HCT116 (cell line): ENCODE results near the gene MYO1A. TPM values are rescaled to one million over a fixed set of nuclear protein-coding genes. Genes with fewer than 3 reads are reported as not detected.

Experiments used
- ATAC-seq: fragments of 200-7000 bp; cut with Tn5 transposase; 2 replicates; pipeline ENCODE4 v1.9.1; 2020; ENCODE audit warnings: mild to moderate bottlenecking, moderate library complexity
- BruUV-seq: library from RNA; stranded (reverse); fragments of 400-500 nt; replicated peaks from 2 replicates; lab custom pipeline; 2021; lab: Mats Ljungman, UMichigan
- CTCF ChIA-PET: fragments of 300-600 bp; sonication (Branson Sonifier 250); formaldehyde crosslinking; loops from one replicate; lab custom pipeline; 2021; ENCODE audit warnings: antibody characterized with exemption; lab: Charles Lee
- POLR2A ChIA-PET: fragments of 300-600, 350-600 bp; sonication (Branson Sonifier 250); formaldehyde crosslinking; loops from one replicate; lab custom pipeline; 2021; ENCODE audit warnings: antibody characterized with exemption; lab: Charles Lee
- RAD21 ChIA-PET, 2 experiments: fragments of 300-600 bp; sonication (Branson Sonifier 250); formaldehyde crosslinking; loops; one replicate each; lab custom pipeline; 2023; ENCODE audit warnings: low total read pairs in 2 of 2; ENCODE audit not compliant: uncharacterized antibody in 2 of 2, unreplicated experiment in 2 of 2, low non-redundant PET in 1 of 2; lab: Charles Lee
- DNase-seq: peaks from one replicate; pipeline ENCODE4 v3.0.0-alpha.2; 2010; ENCODE audit warnings: low read depth, low spot score
- H2AFZ ChIP-seq: fragments of 200-600 bp; shearing (Covaris generic), sonication (generic); 2 replicates; pipeline ENCODE4 v1.6.1; 2017; ENCODE audit warnings: low read depth, mixed run types, mixed read lengths, antibody characterized with exemption, low read length; ENCODE audit not compliant: poor library complexity, severe bottlenecking
- H3K27ac ChIP-seq: 2 replicates; pipeline ENCODE4 v1.5.1; 2012; ENCODE audit warnings: low read depth, low read length
- H3K27me3 ChIP-seq: fragments of 200-600 bp; sonication (generic); 2 replicates; pipeline ENCODE4 v1.6.1; 2016; ENCODE audit warnings: mixed run types, low read length, mixed read lengths; ENCODE audit not compliant: insufficient read depth
- H3K36me3 ChIP-seq, 2 experiments: fragments of 200-500 bp in 1 of 2; fragments of 200-600 bp in 1 of 2; sonication (Bioruptor generic) in 1 of 2; sonication (generic) in 1 of 2; 2 replicates each; pipeline versions ENCODE4 v1.5.1 to v1.6.1; 2014 to 2016; ENCODE audit warnings: low read length in 2 of 2, inconsistent platforms in 1 of 2, mixed read lengths in 1 of 2, mixed run types in 1 of 2; ENCODE audit not compliant: insufficient read depth in 2 of 2, control insufficient read depth in 1 of 2
- H3K4me1 ChIP-seq, 2 experiments: fragments of 200-600 bp in 1 of 2; sonication (generic) in 1 of 2; 2 replicates each; pipeline versions ENCODE4 v1.5.1 to v1.6.1; 2012 to 2017; ENCODE audit warnings: low read length in 2 of 2, inconsistent platforms in 1 of 2, mild to moderate bottlenecking in 1 of 2, mixed read lengths in 1 of 2, mixed run types in 1 of 2, moderate library complexity in 1 of 2; ENCODE audit not compliant: insufficient read depth in 2 of 2, control insufficient read depth in 1 of 2
- H3K4me2 ChIP-seq: fragments of 200-600 bp; sonication (generic); 2 replicates; pipeline ENCODE4 v1.6.1; 2017; ENCODE audit warnings: mixed run types, low read length, mixed read lengths
- H3K4me3 ChIP-seq, 2 experiments: fragments of 200-600 bp in 1 of 2; sonication (generic) in 1 of 2; replicated peaks in 1 of 2; 2 replicates each; pipeline ENCODE4 v1.5.1; 2011 to 2016; ENCODE audit warnings: low read length in 2 of 2, control low read depth in 1 of 2, low read depth in 1 of 2, mild to moderate bottlenecking in 1 of 2, mixed read lengths in 1 of 2, mixed run types in 1 of 2
- H3K79me2 ChIP-seq: fragments of 200-600 bp; sonication (generic); 2 replicates; pipeline ENCODE4 v1.6.1; 2017; ENCODE audit warnings: mild to moderate bottlenecking, mixed run types, low read length, moderate library complexity, mixed read lengths; ENCODE audit not compliant: insufficient read depth
- H3K9ac ChIP-seq: fragments of 200-600 bp; sonication (generic); 2 replicates; pipeline ENCODE4 v1.6.1; 2016; ENCODE audit warnings: low read length, mixed read lengths
- H3K9me2 ChIP-seq: fragments of 200-600 bp; sonication (generic), shearing (Covaris generic); 2 replicates; pipeline ENCODE4 v1.6.1; 2017; ENCODE audit warnings: mixed run types, mild to moderate bottlenecking, moderate library complexity; ENCODE audit not compliant: insufficient read depth
- H3K9me3 ChIP-seq, 2 experiments: fragments of 200-500 bp in 1 of 2; fragments of 200-600 bp in 1 of 2; sonication (Bioruptor generic) in 1 of 2; sonication (generic) in 1 of 2; 2 replicates each; pipeline ENCODE4 v1.6.1; 2014 to 2017; ENCODE audit warnings: low read length in 2 of 2, mixed read lengths in 2 of 2, inconsistent platforms in 1 of 2, low read depth in 1 of 2, mild to moderate bottlenecking in 1 of 2, mixed run types in 1 of 2, moderate library complexity in 1 of 2; ENCODE audit not compliant: control insufficient read depth in 1 of 2, insufficient read depth in 1 of 2
- H4K20me1 ChIP-seq: fragments of 200-600 bp; sonication (generic), shearing (Covaris generic); 2 replicates; pipeline ENCODE4 v1.6.1; 2017; ENCODE audit warnings: mixed run types, mild to moderate bottlenecking, moderate library complexity; ENCODE audit not compliant: insufficient read depth
- ATF3 ChIP-seq: IDR thresholded peaks from 2 replicates; pipeline ENCODE4 v1.6.1; 2012
- CTCF ChIP-seq, 3 experiments: fragments of 200-600 bp in 1 of 3; sonication (generic) in 1 of 3; IDR thresholded peaks in 2 of 3; conservative IDR thresholded peaks in 1 of 3; 2 replicates each; pipeline ENCODE4 v1.5.1; 2012 to 2017; ENCODE audit warnings: low read depth in 2 of 3, low read length in 2 of 3, antibody characterized with exemption in 1 of 3, borderline replicate concordance in 1 of 3, control low read depth in 1 of 3, mild to moderate bottlenecking in 1 of 3, mixed read lengths in 1 of 3, mixed run types in 1 of 3, moderate library complexity in 1 of 3; ENCODE audit not compliant: insufficient read depth in 1 of 3
- EGR1 ChIP-seq: IDR thresholded peaks from 2 replicates; pipeline ENCODE4 v1.6.1; 2012; ENCODE audit warnings: low read depth
- EZH2 ChIP-seq: fragments of 200-600 bp; sonication (generic); IDR thresholded peaks from 2 replicates; pipeline ENCODE4 v1.6.1; 2017; ENCODE audit warnings: antibody characterized with exemption, mixed run types
- FOSL1 ChIP-seq: IDR thresholded peaks from 2 replicates; pipeline ENCODE4 v1.6.1; 2012; ENCODE audit warnings: low read depth
- MAX ChIP-seq: IDR thresholded peaks from 2 replicates; pipeline ENCODE4 v1.6.1; 2012
- POLR2A ChIP-seq: IDR thresholded peaks from 2 replicates; pipeline ENCODE4 v1.7.0; 2011; ENCODE audit warnings: borderline replicate concordance; ENCODE audit not compliant: insufficient read depth, insufficient read length; ENCODE audit errors: extremely low read depth
- POLR2AphosphoS5 ChIP-seq: IDR thresholded peaks from 2 replicates; pipeline ENCODE4 v1.6.1; 2011; ENCODE audit warnings: mild to moderate bottlenecking, low read depth, low read length, moderate library complexity
- REST ChIP-seq: IDR thresholded peaks from 2 replicates; pipeline ENCODE4 v1.6.1; 2012; ENCODE audit warnings: low read depth
- SP1 ChIP-seq: IDR thresholded peaks from 2 replicates; pipeline ENCODE4 v1.6.1; 2012; ENCODE audit warnings: low read depth
- YY1 ChIP-seq: IDR thresholded peaks from 2 replicates; pipeline ENCODE4 v1.6.1; 2011; ENCODE audit warnings: low read length, low read depth, moderate library complexity, mild to moderate bottlenecking; ENCODE audit not compliant: insufficient replicate concordance; ENCODE audit errors: extremely low read depth
- ZBTB33 ChIP-seq: IDR thresholded peaks from 2 replicates; pipeline ENCODE4 v1.6.1; 2011; ENCODE audit warnings: mild to moderate bottlenecking, low read length, moderate library complexity; ENCODE audit not compliant: insufficient replicate concordance; ENCODE audit errors: extremely low read depth
- intact Hi-C: fragments of 100-400 bp; cut with micrococcal nuclease; formaldehyde crosslinking; loops from 2 replicates; pipeline ENCODE4 v1.10.0; 2022
- total RNA-seq: library from RNA; stranded (reverse); gene quantifications from one replicate; pipeline ENCODE4 v1.2.1, GENCODE V29; 2021; ENCODE audit not compliant: unreplicated experiment

MYO1A gene
- total RNA-seq, 1 experiment from 2014 or later: 0.76 TPM

- BruUV-seq: no TSS peak
- intact Hi-C loops: no loop called here
- Histone ChIP-seq H3K27ac (no peak overlapping the region), H4K20me1 (no peaks in the 10 kb centered on the region), H3K27me3 (no peaks in the 10 kb centered on the region), H3K36me3 (peaks cover 18 to 38% of the 10 kb centered on the region in 2 experiments), H3K4me3 (no peak overlapping the region), H3K79me2 (no peaks in the 10 kb centered on the region), H3K9me2 (no peaks in the 10 kb centered on the region), H3K9ac (no peak overlapping the region), H3K4me2 (no peak overlapping the region), H3K4me1 (no peaks in the 10 kb centered on the region), H2AFZ (no peak overlapping the region), H3K9me3 (no peaks in the 10 kb centered on the region)
- DNase-seq (no peak), ATAC-seq (no peak)
- POLR2A ChIA-PET: no interaction called here
- TF ChIP-seq MAX (no peak), YY1 (no peak), EGR1 (no peak), CTCF (IDR thresholded peaks at IDR 0.05 in 2 of 3, conservative IDR thresholded peaks at IDR 0.05 in 1 of 3; ENCODE audit: borderline replicate concordance in 1 of 3, insufficient read depth in 1 of 3, low read depth in 2 of 3, low read length in 2 of 3) (no peak), REST (no peak), ZBTB33 (no peak), SP1 (no peak), POLR2A (no peak), FOSL1 (no peak), EZH2 (no peak), ATF3 (no peak), POLR2AphosphoS5 (no peak)
- CTCF ChIA-PET: interaction anchor here (1.4 kb wide), 1 partner anchor 50 kb away, joined by 8 read pairs; no protein-coding TSS in a partner anchor
- RAD21 ChIA-PET: no interaction called here
Measured at GRCh38 chr12:57058454-57058853, 8.5 kb upstream of the MYO1A start.
